ENCODE data around the gene S1PR4. TPM values are rescaled to one million over a fixed set of nuclear protein-coding genes. Genes with fewer than 3 reads are reported as not detected.

S1PR4 gene
- total and polyA plus RNA-seq, 9 of the 15 experiments (the other 6 are each of a cell fraction or from before 2014, with no cell fraction given) = 0.27 TPM; not detected in 8

DNA sequence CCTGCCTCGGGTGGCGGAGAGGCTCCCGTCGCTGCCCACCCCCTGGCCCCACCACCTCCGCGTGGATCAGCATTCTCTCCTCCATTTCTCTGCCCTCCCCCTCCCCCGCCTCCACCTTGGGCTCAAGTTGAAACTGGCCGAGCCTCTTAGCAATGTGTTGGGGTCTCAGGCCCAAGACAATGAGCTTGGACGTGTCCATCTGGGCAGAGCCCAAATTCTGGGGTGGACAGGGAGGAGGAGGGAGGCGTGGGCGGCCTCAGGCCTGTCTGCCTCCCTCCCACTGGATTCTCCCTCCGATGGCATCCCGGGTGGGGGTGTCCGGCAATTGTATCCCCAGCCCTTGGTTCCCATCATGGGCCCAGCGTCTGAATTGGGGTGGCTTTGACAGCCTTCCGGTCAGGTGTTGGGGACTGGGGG, 47.1 kb downstream of the S1PR4 start:
- no TSS peak for BruUV-seq (replicated peaks)
- 19% methylated on average over 4 of the region's 16 CpGs for WGBS (ENCODE audit: insufficient coverage, low coverage, missing lambda C conversion rate)
- in situ Hi-C loops (cut with MboI) (no loop called here), intact Hi-C loops (cut with micrococcal nuclease) (no loop called here)
- CTCF ChIA-PET (ENCODE audit: low intra/inter-chr PET ratio) = no interaction called here
- Histone ChIP-seq H3K27me3 (ENCODE audit: control insufficient read depth in 2 of 2, insufficient read depth in 2 of 2, low read length in 2 of 2) (peaks cover 6 to 40% of the 10 kb centered on the region in 2 experiments; a peak in 4 of 5 replicates), H3K36me3 (ENCODE audit: control insufficient read depth, insufficient read depth, low read length) (no peaks in the 10 kb centered on the region), H3K4me3 (no peak overlapping the region), H3K27ac (ENCODE audit: extremely low read depth, low read depth, low read length) (no peak overlapping the region), H3K9me1 (ENCODE audit: control insufficient read depth, insufficient read depth, low read length) (no peaks in the 10 kb centered on the region), H3K9ac (ENCODE audit: insufficient read depth in 1 of 2, low read depth in 2 of 2, low read length in 2 of 2) (no peak overlapping the region), H3K4me2 (ENCODE audit: insufficient read depth, low read length) (no peak overlapping the region), H2AFZ (ENCODE audit: low read depth, low read length) (no peak overlapping the region), H3K79me2 (ENCODE audit: control insufficient read depth, insufficient read depth, low read length) (no peaks in the 10 kb centered on the region), H3K4me1 (replicated peaks in 1 of 2; ENCODE audit: control insufficient read depth in 2 of 2, insufficient read depth in 2 of 2, low read length in 2 of 2) (peaks cover 0 to 27% of the 10 kb centered on the region in 2 experiments; a peak in 2 of 5 replicates), H4K20me1 (replicated peaks; ENCODE audit: control insufficient read depth, insufficient read depth, low read length) (peaks cover 5% of the 10 kb centered on the region), H3K9me3 (replicated peaks; ENCODE audit: control insufficient read depth, insufficient read depth, low read depth, low read length) (no peaks in the 10 kb centered on the region)
- FAIRE-seq = no peak
- POLR2A ChIA-PET = no interaction called here
- no peak for DNase-seq (ENCODE audit: extremely low read depth in 1 of 4, low spot score in 3 of 4)
- ATAC-seq = no peak
- TF ChIP-seq, protein P1, sequence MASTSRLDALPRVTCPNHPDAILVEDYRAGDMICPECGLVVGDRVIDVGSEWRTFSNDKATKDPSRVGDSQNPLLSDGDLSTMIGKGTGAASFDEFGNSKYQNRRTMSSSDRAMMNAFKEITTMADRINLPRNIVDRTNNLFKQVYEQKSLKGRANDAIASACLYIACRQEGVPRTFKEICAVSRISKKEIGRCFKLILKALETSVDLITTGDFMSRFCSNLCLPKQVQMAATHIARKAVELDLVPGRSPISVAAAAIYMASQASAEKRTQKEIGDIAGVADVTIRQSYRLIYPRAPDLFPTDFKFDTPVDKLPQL (IDR thresholded peaks at IDR 0.05; ENCODE audit: extremely low read depth, insufficient read length) = no peak
- TF ChIP-seq EGR1 (conservative IDR thresholded peaks at IDR 0.05) (peak; percentile 63), SMC3 (conservative IDR thresholded peaks at IDR 0.05; ENCODE audit: insufficient read depth, low read depth, low read length) (no peak), KDM1A (IDR thresholded peaks at IDR 0.05) (peak in 1 of 2 experiments; percentile 63; a peak in 1 of 4 replicates), POLR2G (IDR thresholded peaks at IDR 0.05; ENCODE audit: low read depth, low read length) (no peak), FOXM1 (IDR thresholded peaks at IDR 0.05; ENCODE audit: low read depth) (no peak), FOXM1 (CRISPR knock-in tag; IDR thresholded peaks at IDR 0.05; ENCODE audit: low read depth) (no peak), ELF1 (tag; IDR thresholded peaks at IDR 0.05) (no peak), RBM39 (optimal IDR thresholded peaks at IDR 0.05; ENCODE audit: low read depth, low read length) (no peak), YBX1 (IDR thresholded peaks at IDR 0.05) (no peak), TCF7 (IDR thresholded peaks at IDR 0.05; ENCODE audit: borderline replicate concordance) (no peak)
- TF ChIP-seq, protein P2, sequence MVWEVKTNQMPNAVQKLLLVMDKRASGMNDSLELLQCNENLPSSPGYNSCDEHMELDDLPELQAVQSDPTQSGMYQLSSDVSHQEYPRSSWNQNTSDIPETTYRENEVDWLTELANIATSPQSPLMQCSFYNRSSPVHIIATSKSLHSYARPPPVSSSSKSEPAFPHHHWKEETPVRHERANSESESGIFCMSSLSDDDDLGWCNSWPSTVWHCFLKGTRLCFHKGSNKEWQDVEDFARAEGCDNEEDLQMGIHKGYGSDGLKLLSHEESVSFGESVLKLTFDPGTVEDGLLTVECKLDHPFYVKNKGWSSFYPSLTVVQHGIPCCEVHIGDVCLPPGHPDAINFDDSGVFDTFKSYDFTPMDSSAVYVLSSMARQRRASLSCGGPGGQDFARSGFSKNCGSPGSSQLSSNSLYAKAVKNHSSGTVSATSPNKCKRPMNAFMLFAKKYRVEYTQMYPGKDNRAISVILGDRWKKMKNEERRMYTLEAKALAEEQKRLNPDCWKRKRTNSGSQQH (CRISPR knock-in tag; IDR thresholded peaks at IDR 0.05) = no peak
- TF ChIP-seq, protein P3, sequence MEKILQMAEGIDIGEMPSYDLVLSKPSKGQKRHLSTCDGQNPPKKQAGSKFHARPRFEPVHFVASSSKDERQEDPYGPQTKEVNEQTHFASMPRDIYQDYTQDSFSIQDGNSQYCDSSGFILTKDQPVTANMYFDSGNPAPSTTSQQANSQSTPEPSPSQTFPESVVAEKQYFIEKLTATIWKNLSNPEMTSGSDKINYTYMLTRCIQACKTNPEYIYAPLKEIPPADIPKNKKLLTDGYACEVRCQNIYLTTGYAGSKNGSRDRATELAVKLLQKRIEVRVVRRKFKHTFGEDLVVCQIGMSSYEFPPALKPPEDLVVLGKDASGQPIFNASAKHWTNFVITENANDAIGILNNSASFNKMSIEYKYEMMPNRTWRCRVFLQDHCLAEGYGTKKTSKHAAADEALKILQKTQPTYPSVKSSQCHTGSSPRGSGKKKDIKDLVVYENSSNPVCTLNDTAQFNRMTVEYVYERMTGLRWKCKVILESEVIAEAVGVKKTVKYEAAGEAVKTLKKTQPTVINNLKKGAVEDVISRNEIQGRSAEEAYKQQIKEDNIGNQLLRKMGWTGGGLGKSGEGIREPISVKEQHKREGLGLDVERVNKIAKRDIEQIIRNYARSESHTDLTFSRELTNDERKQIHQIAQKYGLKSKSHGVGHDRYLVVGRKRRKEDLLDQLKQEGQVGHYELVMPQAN (IDR thresholded peaks at IDR 0.05; ENCODE audit: borderline replicate concordance) = no peak

Data from K562 (cell line).